GM20000 (cell line): ENCODE data around the gene CDK15.
A peak's percentile ranks its signal among the peaks of the same experiment; 100 is the strongest.

Experiments
- DNase-seq: peaks from one replicate; pipeline ENCODE4 v3.0.0; 2012; ENCODE audit warnings: low spot score
- CTCF ChIP-seq: IDR thresholded peaks from 2 replicates; pipeline ENCODE4 v1.5.1; 2012; ENCODE audit warnings: mild to moderate bottlenecking, control low read depth; ENCODE audit errors: extremely low read depth, missing control alignments

CDK15 gene

GRCh38 chr2:201904538-201905420, 98.4 kb downstream of the CDK15 start:
- no peak for DNase-seq
- no peak for TF ChIP-seq CTCF

GRCh38 chr2:201906777-201907562, 100.6 kb downstream of the CDK15 start:
- DNase-seq = no peak
- no peak for TF ChIP-seq CTCF

- no peak for TF ChIP-seq CTCF
- no peak for DNase-seq
Measured at GRCh38 chr2:201907563-201907881, 101.2 kb downstream of the CDK15 start.

- no peak for TF ChIP-seq CTCF
- DNase-seq = no peak
Measured at GRCh38 chr2:201908901-201909300, 102.6 kb downstream of the CDK15 start.

- DNase-seq = no peak
- TF ChIP-seq CTCF = no peak
Measured at GRCh38 chr2:201909348-201909747, 103.0 kb downstream of the CDK15 start.

GRCh38 chr2:201909961-201910361, 103.6 kb downstream of the CDK15 start:
- peak; percentile 50 for DNase-seq
- no peak for TF ChIP-seq CTCF

- TF ChIP-seq CTCF = no peak
- DNase-seq = no peak
Measured at GRCh38 chr2:201911372-201911771, 105.0 kb downstream of the CDK15 start.
